H1 (cell line): Measurements from ENCODE around the gene PRMT9. TPM values are rescaled to one million over a fixed set of nuclear protein-coding genes. Genes with fewer than 3 reads are reported as not detected.

ENCODE experiments used
- BCL11A ChIP-seq, 2 experiments: IDR thresholded peaks; one replicate each; pipeline ENCODE4 v1.6.1; 2011; ENCODE audit warnings: low read depth in 2 of 2, low read length in 2 of 2, mild to moderate bottlenecking in 2 of 2
- CEBPB ChIP-seq: IDR thresholded peaks from 2 replicates; pipeline ENCODE4 v1.6.1; 2012; ENCODE audit warnings: low read depth, low read length
- CHD1 ChIP-seq: IDR thresholded peaks from 2 replicates; pipeline ENCODE4 v1.6.1; 2012; ENCODE audit warnings: low read depth, low read length, improper control_type of control experiment
- EZH2 ChIP-seq: fragments of 200-600 bp; sonication (generic); IDR thresholded peaks from 2 replicates; pipeline ENCODE4 v1.7.1; 2012; ENCODE audit warnings: low read depth, mild to moderate bottlenecking, moderate library complexity, low read length, inconsistent platforms; ENCODE audit not compliant: severe bottlenecking
- FOSL1 ChIP-seq: IDR thresholded peaks from 2 replicates; pipeline ENCODE4 v1.6.1; 2011; ENCODE audit warnings: mild to moderate bottlenecking, low read depth, low read length, moderate library complexity; ENCODE audit not compliant: insufficient read depth
- GABPA ChIP-seq: IDR thresholded peaks from 2 replicates; pipeline ENCODE4 v1.6.1; 2011; ENCODE audit warnings: mild to moderate bottlenecking, low read length, moderate library complexity, borderline replicate concordance; ENCODE audit not compliant: insufficient read depth
- KDM4A ChIP-seq: IDR thresholded peaks from one replicate; pipeline ENCODE4 v1.7.1; 2012; ENCODE audit warnings: low read depth, mild to moderate bottlenecking, moderate library complexity, low read length, inconsistent platforms; ENCODE audit not compliant: severe bottlenecking
- NRF1 ChIP-seq: IDR thresholded peaks from 2 replicates; pipeline ENCODE4 v1.6.1; 2011; ENCODE audit warnings: mild to moderate bottlenecking, low read depth, low read length, improper control_type of control experiment
- PHF8 ChIP-seq: fragments of 200-600 bp; sonication (generic); conservative IDR thresholded peaks from 2 replicates; pipeline ENCODE4 v1.7.1; 2012; ENCODE audit warnings: low read depth, mild to moderate bottlenecking, inconsistent platforms, low read length, moderate library complexity
- POLR2AphosphoS5 ChIP-seq: IDR thresholded peaks from 2 replicates; pipeline ENCODE4 v1.6.1; 2011; ENCODE audit warnings: low read depth, low read length
- SIN3A ChIP-seq, 2 experiments: IDR thresholded peaks in 1 of 2; conservative IDR thresholded peaks in 1 of 2; 2 replicates each; pipeline ENCODE4 v1.6.1; 2011 to 2012; ENCODE audit warnings: low read length in 2 of 2, improper control_type of control experiment in 1 of 2, low read depth in 1 of 2, mild to moderate bottlenecking in 1 of 2
- SP1 ChIP-seq: IDR thresholded peaks from 2 replicates; pipeline ENCODE4 v1.6.1; 2011; ENCODE audit warnings: low read depth, low read length
- SP2 ChIP-seq: IDR thresholded peaks from 2 replicates; pipeline ENCODE4 v1.6.1; 2012; ENCODE audit warnings: mild to moderate bottlenecking, low read length, inconsistent platforms
- TEAD4 ChIP-seq: IDR thresholded peaks from 2 replicates; pipeline ENCODE4 v1.6.1; 2012; ENCODE audit warnings: low read depth, low read length, inconsistent platforms, mixed read lengths
- USF2 ChIP-seq: IDR thresholded peaks from 2 replicates; pipeline ENCODE4 v1.6.1; 2011; ENCODE audit warnings: low read length, improper control_type of control experiment
- polyA plus RNA-seq, 7 experiments: library from polyadenylated mRNA; depleted of rRNA in 3 of 7; stranded (reverse) in 5 of 7; unstranded in 2 of 7; fragments of >200 nt in 5 of 7; fragments of 200-250 nt in 2 of 7; gene quantifications; 1 replicate in 5 of 7; 2 replicates in 1 of 7; 4 replicates in 1 of 7; pipeline versions ENCODE4 v1.2.1 to v1.2.3, GENCODE V29; 2011 to 2013; ENCODE audit warnings: missing spikeins in 2 of 7, mixed read lengths in 2 of 7
- total RNA-seq: library from RNA; stranded (reverse); fragmentation: NEBNext Ultra II Directional; extraction: Animal tissue kit (Norgen Biotek cat#: 25700); gene quantifications from 2 replicates; pipeline ENCODE4 v1.2.1, GENCODE V29; 2021
- TF ChIP-seq, protein P1 (sequence below): IDR thresholded peaks from 2 replicates; pipeline ENCODE4 v1.6.1; 2012; ENCODE audit warnings: inconsistent platforms

PRMT9 gene
- total and polyA plus RNA-seq, 2 of the 8 experiments (the other 6 are each of a cell fraction or from before 2014, with no cell fraction given), result 3.8 to 9.6 TPM

- TF ChIP-seq, protein P1, sequence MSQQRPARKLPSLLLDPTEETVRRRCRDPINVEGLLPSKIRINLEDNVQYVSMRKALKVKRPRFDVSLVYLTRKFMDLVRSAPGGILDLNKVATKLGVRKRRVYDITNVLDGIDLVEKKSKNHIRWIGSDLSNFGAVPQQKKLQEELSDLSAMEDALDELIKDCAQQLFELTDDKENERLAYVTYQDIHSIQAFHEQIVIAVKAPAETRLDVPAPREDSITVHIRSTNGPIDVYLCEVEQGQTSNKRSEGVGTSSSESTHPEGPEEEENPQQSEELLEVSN, result 0 out of 2 replicates have a peak, but pooled peaks have one; percentile 10
- no peak for TF ChIP-seq FOSL1
- TF ChIP-seq KDM4A, result peak; percentile 75
- no peak for TF ChIP-seq SP1
- TF ChIP-seq GABPA, result peak; percentile 76; the same call in 1 of the 2 replicates
- TF ChIP-seq CEBPB, result peak; percentile 61
- peak; percentile 34; the same call in 1 of the 2 replicates for TF ChIP-seq SP2
- TF ChIP-seq NRF1, result no peak
- no peak for TF ChIP-seq TEAD4
- peak; percentile 84 for TF ChIP-seq POLR2AphosphoS5
- no peak for TF ChIP-seq EZH2
- no peak for TF ChIP-seq BCL11A (IDR thresholded peaks at IDR 0.05; ENCODE audit: low read depth in 2 of 2, low read length in 2 of 2)
- peak; percentile 80 for TF ChIP-seq PHF8
- TF ChIP-seq USF2, result no peak
- peak; percentile 16 to 88; a peak in 2 of 4 replicates for TF ChIP-seq SIN3A (conservative IDR thresholded peaks at IDR 0.05 in 1 of 2, IDR thresholded peaks at IDR 0.05 in 1 of 2; ENCODE audit: low read depth in 1 of 2, low read length in 2 of 2)
- no peak for TF ChIP-seq CHD1
- TF ChIP-seq, all 59 proteins: peak for 18
Measured at GRCh38 chr4:147617173-147617840, 66.7 kb downstream of the PRMT9 start, which contains the start of gene TMEM184C (continued).
